Loucy (cell line): ENCODE results near the gene NMNAT2.

Experiments
- CTCF ChIP-seq: fragments of 200-600 bp; sonication (generic); conservative IDR thresholded peaks from 2 replicates; pipeline ENCODE4 v1.5.1; 2014; ENCODE audit warnings: mild to moderate bottlenecking, antibody characterized with exemption, low read length
- EZH2phosphoT487 ChIP-seq: fragments of 200-600 bp; IDR thresholded peaks from 2 replicates; pipeline ENCODE4 v1.6.1; 2018; ENCODE audit warnings: antibody characterized with exemption, mild to moderate bottlenecking, moderate library complexity, borderline replicate concordance

DNA sequence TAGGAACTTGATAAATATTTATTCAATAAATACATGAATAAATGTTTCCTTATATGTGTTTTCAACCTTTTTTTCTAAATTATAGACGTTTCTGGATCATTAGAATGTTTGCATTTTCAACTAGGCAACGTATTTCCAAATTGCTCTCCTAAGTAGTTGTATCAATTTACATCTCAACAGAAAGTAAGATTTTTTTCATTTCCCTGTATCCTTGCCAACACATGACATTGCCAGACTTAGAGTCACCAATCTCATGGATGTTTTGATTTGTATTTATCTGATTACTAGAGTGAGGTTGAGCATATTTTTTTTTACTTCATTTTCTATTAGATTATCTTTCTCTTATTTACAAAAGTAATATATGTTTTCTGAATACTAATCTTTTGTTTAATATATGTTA lies 31.9 kb upstream of the NMNAT2 start:
- TF ChIP-seq CTCF (no peak), EZH2phosphoT487 (no peak)
